Measurements from ENCODE around the gene ABHD12B.

DNA sequence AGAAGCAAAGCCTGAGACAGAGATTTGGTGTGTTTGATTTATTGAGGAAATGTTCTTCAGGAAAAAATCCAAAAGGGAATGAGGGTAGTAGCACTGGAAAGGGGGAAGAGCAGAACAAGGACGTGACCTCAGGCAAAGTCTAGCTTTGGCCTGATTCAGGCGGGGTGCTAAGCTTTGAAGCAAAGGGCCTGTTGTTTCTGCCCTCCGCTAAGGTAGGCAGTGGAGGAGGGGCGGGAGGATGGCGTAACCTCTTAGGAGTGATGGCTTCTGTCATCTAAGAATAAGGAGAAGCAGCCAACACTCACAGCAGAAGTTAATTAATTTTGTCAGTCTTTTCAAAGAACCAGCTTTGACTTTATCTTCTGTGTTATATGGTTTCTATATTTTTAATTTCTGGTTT is 20.4 kb downstream of the ABHD12B start:
- TF ChIP-seq, protein P1, sequence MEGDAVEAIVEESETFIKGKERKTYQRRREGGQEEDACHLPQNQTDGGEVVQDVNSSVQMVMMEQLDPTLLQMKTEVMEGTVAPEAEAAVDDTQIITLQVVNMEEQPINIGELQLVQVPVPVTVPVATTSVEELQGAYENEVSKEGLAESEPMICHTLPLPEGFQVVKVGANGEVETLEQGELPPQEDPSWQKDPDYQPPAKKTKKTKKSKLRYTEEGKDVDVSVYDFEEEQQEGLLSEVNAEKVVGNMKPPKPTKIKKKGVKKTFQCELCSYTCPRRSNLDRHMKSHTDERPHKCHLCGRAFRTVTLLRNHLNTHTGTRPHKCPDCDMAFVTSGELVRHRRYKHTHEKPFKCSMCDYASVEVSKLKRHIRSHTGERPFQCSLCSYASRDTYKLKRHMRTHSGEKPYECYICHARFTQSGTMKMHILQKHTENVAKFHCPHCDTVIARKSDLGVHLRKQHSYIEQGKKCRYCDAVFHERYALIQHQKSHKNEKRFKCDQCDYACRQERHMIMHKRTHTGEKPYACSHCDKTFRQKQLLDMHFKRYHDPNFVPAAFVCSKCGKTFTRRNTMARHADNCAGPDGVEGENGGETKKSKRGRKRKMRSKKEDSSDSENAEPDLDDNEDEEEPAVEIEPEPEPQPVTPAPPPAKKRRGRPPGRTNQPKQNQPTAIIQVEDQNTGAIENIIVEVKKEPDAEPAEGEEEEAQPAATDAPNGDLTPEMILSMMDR (IDR thresholded peaks at IDR 0.05; ENCODE audit: low read depth, low read length), result no peak
- no peak for TF ChIP-seq POLR2A (IDR thresholded peaks at IDR 0.05; ENCODE audit: extremely low read depth, insufficient read length)
- TF ChIP-seq, protein P2, sequence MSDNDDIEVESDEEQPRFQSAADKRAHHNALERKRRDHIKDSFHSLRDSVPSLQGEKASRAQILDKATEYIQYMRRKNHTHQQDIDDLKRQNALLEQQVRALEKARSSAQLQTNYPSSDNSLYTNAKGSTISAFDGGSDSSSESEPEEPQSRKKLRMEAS (IDR thresholded peaks at IDR 0.05; ENCODE audit: low read depth, low read length), result no peak
